GM12891 (cell line): ENCODE data around the gene MUC6. TPM values are rescaled to one million over a fixed set of nuclear protein-coding genes. Genes with fewer than 3 reads are reported as not detected.

ENCODE experiments used
- DNase-seq: peaks from one replicate; pipeline ENCODE4 v3.0.0; 2011; ENCODE audit warnings: low spot score; ENCODE audit not compliant: insufficient read length
- FAIRE-seq: peaks from 2 replicates; lab custom pipeline; 2011; peaks lifted over from hg19 to GRCh38; lab: Jason Lieb, UNC
- PAX5 ChIP-seq: IDR thresholded peaks from 2 replicates; pipeline ENCODE4 v1.6.1; 2011; ENCODE audit warnings: low read length, moderate library complexity, mild to moderate bottlenecking; ENCODE audit not compliant: insufficient read depth, severe bottlenecking
- POLR2A ChIP-seq: IDR thresholded peaks from 2 replicates; pipeline ENCODE4 v1.6.1; 2011; ENCODE audit warnings: low read depth, low read length, control low read depth
- POLR2AphosphoS5 ChIP-seq: IDR thresholded peaks from 2 replicates; pipeline ENCODE4 v1.6.1; 2011; ENCODE audit warnings: low read depth, low read length, control low read depth
- POU2F2 ChIP-seq: IDR thresholded peaks from 2 replicates; pipeline ENCODE4 v1.6.1; 2011; ENCODE audit warnings: low read depth, mild to moderate bottlenecking, control low read depth, low read length, moderate library complexity
- SPI1 ChIP-seq: IDR thresholded peaks from 2 replicates; pipeline ENCODE4 v1.6.1; 2011; ENCODE audit warnings: low read depth, low read length, control low read depth
- TAF1 ChIP-seq: IDR thresholded peaks from 2 replicates; pipeline ENCODE4 v1.6.1; 2011; ENCODE audit warnings: low read depth, low read length, control low read depth
- polyA plus RNA-seq: library from polyadenylated mRNA; unstranded; fragments of >200 nt; gene quantifications from one replicate; pipeline ENCODE4 v1.2.1, GENCODE V29; 2012; ENCODE audit warnings: low read depth, missing spikeins, inconsistent platforms; ENCODE audit not compliant: missing spikeins

The MUC6 gene, protein sequence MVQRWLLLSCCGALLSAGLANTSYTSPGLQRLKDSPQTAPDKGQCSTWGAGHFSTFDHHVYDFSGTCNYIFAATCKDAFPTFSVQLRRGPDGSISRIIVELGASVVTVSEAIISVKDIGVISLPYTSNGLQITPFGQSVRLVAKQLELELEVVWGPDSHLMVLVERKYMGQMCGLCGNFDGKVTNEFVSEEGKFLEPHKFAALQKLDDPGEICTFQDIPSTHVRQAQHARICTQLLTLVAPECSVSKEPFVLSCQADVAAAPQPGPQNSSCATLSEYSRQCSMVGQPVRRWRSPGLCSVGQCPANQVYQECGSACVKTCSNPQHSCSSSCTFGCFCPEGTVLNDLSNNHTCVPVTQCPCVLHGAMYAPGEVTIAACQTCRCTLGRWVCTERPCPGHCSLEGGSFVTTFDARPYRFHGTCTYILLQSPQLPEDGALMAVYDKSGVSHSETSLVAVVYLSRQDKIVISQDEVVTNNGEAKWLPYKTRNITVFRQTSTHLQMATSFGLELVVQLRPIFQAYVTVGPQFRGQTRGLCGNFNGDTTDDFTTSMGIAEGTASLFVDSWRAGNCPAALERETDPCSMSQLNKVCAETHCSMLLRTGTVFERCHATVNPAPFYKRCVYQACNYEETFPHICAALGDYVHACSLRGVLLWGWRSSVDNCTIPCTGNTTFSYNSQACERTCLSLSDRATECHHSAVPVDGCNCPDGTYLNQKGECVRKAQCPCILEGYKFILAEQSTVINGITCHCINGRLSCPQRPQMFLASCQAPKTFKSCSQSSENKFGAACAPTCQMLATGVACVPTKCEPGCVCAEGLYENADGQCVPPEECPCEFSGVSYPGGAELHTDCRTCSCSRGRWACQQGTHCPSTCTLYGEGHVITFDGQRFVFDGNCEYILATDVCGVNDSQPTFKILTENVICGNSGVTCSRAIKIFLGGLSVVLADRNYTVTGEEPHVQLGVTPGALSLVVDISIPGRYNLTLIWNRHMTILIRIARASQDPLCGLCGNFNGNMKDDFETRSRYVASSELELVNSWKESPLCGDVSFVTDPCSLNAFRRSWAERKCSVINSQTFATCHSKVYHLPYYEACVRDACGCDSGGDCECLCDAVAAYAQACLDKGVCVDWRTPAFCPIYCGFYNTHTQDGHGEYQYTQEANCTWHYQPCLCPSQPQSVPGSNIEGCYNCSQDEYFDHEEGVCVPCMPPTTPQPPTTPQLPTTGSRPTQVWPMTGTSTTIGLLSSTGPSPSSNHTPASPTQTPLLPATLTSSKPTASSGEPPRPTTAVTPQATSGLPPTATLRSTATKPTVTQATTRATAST (N-terminal part only)
- polyA plus RNA-seq: 0.47 TPM

DNA sequence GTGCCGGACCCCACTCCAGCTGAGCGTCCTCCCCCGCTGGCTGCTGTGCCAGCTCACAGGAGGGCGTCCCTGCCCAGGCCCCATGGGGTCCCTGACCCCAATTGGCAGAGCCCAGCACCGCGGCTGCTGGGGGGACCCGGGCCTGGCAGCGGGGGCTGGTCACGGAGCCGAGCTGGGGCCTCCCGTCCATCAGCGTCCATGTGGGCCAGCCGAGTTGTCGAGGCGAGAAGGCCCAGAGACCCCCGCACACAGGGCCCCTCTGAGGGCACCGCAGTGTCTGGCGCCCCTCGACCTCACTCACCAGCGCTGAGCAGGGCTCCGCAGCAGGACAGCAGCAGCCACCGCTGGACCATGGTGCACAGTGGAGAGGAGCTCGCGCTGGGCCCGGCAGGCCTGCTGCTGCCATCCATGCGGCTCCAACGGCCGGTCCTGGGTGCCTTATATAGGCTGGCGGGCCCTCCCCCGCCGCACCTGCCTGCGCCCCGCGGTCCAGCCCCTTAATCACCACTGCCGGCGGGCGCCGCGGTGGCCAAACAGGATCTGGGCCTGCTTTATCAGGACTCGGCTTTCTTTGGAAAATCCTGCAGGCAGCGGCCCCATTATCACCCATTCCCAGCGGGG, at the start of gene MUC6:
Gene MUC6 (minus strand): TSS at position 416 of the 621 bp plus-strand sequence. CDS start 63 bp downstream, at position 353.
- no peak for FAIRE-seq
- DNase-seq: no peak
- no peak for TF ChIP-seq TAF1
- no peak for TF ChIP-seq SPI1
- no peak for TF ChIP-seq PAX5
- no peak for TF ChIP-seq POLR2AphosphoS5
- TF ChIP-seq POU2F2: no peak
- no peak for TF ChIP-seq POLR2A

DNA sequence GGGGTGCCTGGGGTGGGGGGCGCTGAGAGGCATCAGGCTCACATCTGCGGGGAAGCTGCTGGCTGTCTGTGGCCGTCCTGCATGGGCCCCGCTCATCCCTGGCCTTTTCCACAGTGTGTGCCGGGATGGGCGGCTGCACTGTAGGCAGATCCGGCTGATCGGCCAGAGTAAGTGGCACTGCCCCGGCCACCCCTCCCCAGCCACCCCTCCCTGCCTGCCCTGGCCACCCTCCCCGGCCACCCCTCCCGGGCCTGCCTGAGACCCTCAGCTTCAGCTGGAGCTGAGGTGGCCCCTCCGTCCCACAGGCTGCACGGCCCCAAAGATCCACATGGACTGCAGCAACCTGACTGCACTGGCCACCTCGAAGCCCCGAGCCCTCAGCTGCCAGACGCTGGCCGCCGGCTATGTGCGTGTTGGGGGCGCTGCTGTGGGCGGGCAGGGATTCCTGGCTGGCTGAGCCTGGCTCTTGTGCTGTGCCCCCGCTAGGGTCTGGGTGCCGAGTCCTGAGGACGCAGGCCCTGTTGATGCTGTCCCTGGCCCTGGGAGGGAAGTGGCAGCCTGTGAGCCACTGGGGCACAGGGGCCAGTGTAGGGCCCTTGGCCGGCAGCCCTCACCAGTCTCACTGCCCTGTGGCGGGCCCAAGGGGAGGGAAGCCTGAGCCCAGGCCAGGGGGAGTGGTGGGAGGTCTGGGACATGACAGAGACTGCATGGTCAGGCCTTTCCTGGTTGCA, 49.1 kb upstream of the MUC6 start:
- DNase-seq (no peak), FAIRE-seq (no peak)
- TF ChIP-seq SPI1 (no peak), POLR2AphosphoS5 (no peak), POU2F2 (no peak), TAF1 (no peak), PAX5 (no peak), POLR2A (no peak)

DNA sequence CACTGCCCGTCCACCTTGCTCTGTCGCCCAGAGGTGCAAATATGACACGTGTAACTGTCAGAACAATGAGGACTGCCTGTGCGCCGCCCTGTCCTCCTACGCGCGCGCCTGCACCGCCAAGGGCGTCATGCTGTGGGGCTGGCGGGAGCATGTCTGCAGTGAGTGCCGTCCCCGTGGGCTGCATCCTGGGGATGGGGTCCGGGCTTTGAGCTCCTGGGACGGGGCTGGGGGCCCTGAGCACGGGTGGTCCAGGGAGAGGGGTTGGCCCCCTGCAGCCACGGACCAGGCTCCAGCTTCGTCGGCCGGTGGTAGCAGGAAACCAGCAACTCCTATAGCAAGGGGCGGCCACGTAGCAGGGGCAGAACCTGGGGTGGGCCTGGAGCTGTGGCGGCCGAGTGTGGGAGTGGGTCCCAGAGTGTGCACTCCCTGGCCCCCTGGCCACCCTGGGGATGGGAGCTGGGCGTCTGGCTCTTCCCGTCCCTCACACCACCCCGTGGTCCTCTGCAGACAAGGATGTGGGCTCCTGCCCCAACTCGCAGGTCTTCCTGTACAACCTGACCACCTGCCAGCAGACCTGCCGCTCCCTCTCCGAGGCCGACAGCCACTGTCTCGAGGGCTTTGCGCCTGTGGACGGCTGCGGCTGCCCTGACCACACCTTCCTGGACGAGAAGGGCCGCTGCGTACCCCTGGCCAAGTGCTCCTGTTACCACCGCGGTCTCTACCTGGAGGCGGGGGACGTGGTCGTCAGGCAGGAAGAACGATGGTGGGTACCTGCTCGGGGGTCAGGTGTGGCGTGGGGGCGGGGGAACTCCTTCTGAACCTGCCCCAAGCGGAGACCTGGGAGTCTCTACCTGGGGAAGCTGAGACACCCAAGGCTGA, 48.3 kb upstream of the MUC6 start:
- FAIRE-seq (no peak), DNase-seq (no peak)
- no peak for TF ChIP-seq POLR2AphosphoS5
- TF ChIP-seq POU2F2: no peak
- TF ChIP-seq POLR2A: no peak
- no peak for TF ChIP-seq TAF1
- TF ChIP-seq PAX5: no peak
- TF ChIP-seq SPI1: no peak

DNA sequence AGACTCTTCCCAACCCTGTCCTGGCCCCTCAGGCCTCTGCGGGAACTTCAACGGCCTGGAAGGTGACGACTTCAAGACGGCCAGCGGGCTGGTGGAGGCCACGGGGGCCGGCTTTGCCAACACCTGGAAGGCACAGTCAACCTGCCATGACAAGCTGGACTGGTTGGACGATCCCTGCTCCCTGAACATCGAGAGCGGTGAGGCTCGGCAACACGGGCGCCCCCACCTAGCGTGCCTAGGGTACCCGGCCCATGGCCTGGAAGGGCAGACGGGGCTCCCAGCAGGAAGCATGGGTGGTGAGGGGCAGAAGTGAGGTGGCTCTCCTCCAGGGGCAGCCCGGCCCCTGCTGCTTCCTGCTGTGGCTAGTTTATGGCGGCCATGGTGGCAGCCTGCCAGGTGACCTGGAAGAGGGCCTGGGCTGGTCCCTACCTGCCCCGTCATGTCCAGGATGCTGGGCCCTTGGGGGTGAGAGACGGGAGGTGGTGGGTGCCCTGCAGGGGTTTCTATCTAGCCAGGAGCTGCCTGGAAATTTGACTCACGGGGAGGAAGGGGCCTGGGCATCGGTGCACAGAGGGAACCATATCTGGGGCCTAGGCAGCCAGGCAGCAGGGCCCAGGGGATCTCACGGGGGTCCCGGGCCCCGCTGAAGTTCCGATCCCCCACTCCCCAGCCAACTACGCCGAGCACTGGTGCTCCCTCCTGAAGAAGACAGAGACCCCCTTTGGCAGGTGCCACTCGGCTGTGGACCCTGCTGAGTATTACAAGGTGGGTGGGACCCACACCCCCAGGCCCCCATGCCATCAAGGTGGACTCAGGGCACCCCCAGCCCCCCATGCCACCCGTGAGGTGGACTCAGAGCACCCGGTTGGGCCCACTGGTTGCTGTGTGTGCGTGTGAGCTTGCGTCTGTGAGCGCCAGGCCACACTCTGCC, 47.4 kb upstream of the MUC6 start:
- FAIRE-seq (no peak), DNase-seq (no peak)
- TF ChIP-seq POLR2AphosphoS5 (no peak), SPI1 (no peak), POLR2A (no peak), PAX5 (no peak), POU2F2 (no peak), TAF1 (no peak)

DNA sequence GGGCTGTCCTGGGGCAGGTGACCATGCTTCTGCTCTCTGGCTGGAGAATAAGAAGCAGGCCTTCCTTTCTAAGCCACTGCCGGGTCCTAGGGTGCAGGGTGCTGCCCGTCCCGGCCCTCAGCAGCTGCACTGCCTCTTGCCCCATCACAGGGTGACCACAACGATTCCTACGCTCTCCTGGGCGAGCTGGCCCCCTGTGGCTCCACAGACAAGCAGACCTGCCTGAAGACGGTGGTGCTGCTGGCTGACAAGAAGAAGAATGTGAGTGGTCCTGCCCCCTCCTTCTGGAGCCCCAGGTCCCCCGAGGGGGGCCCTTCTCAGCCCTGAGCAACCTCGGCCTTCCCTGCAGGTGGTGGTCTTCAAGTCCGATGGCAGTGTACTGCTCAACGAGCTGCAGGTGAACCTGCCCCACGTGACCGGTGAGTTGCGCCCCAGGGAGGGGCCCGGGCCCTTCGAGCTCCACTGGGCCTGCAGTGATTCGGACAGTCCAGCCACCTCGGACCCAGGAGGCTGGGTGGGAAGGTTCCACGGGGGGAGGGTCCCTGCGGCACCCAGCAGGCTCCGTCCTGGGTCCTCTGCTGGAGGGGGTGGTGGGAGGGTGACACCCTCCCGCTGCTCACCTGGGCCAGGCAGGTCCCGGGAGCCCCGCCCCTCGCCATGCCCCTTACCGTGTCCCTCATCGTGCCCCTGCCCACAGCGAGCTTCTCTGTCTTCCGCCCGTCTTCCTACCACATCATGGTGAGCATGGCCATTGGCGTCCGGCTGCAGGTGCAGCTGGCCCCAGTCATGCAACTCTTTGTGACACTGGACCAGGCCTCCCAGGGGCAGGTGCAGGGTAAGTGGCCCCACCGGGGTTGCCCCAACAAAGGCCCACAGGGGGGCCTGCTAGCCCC, 46.5 kb upstream of the MUC6 start:
- DNase-seq (no peak), FAIRE-seq (no peak)
- TF ChIP-seq SPI1: no peak
- TF ChIP-seq POLR2A: no peak
- TF ChIP-seq POU2F2: no peak
- no peak for TF ChIP-seq TAF1
- no peak for TF ChIP-seq POLR2AphosphoS5
- TF ChIP-seq PAX5: no peak

DNA sequence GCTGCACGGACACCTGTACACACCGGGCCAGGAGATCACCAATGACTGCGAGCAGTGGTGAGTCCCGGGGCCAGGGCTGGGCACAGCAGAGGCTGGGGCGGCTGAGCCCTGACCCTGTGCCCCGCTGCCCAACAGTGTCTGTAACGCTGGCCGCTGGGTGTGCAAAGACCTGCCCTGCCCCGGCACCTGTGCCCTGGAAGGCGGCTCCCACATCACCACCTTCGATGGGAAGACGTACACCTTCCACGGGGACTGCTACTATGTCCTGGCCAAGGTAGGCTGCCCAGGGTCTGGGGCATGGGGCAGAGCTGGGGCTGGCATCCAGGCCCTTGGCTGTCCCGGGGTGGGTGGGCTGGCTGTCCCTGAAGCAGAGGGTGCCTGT, 45.8 kb upstream of the MUC6 start:
- FAIRE-seq (no peak), DNase-seq (no peak)
- TF ChIP-seq PAX5 (no peak), TAF1 (no peak), SPI1 (no peak), POLR2AphosphoS5 (no peak), POLR2A (no peak), POU2F2 (no peak)
